ENCODE results near the gene SORBS2. TPM values are rescaled to one million over a fixed set of nuclear protein-coding genes. Genes with fewer than 3 reads are reported as not detected.
A peak's percentile ranks its signal among the peaks of the same experiment; 100 is the strongest.
"Not testable (repeated sequence)": the region's sequence is repeated elsewhere in the genome, so short reads cannot be mapped to it uniquely, and the experiment has no call there.

Gene SORBS2
- total RNA-seq, 2 donors from 2014 or later: 37.5 to 82.2 TPM

DNA sequence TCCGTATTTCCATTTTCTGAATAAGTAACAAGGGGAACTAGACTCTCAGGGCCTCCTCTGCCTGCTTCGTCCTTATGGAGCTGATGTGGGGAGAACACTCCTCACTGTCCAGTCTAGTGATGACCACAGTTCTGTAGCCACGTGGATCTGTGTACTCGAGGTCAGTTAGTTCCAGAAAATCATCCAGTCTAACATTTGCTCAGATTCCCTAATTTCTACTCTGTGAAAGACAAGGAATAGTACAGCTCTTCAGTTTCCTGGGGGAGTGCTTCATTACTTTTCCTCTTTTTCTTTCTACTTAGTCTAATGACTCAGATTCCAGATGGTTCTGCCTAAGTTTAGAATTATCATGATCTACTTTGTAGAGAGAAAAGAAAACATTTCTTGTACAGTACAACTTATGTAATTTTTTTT, 82.6 kb downstream of the SORBS2 start:
- intact Hi-C loops (cut with DNase I, micrococcal nuclease): no loop called here
- DNase-seq (no peak), ATAC-seq (no peak)

DNA sequence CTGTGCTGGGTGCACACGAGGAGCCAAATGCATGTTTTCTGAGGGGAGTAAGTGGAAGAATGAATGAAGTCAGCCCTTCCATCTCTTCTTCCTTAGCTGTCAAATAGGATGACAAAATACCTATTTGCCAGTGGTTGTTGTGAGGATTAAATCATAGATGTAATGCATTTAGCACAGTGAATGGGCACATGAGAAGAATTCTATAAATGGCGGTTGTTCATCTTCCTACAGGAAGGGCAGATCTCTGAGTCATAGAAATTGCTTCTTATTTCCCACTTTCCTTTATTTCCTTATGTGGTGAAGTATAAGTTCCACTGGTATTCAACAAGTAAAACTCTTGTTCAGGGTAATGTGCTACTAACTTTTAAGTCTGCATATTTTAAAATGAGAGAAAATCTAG, 83.1 kb downstream of the SORBS2 start:
- DNase-seq: no peak
- intact Hi-C loops (cut with DNase I, micrococcal nuclease): no loop called here

GRCh38 chr4:185726931-185727330, 85.1 kb downstream of the SORBS2 start:
- ATAC-seq: no peak

More for the DNA sequence above, 83.1 kb downstream of the SORBS2 start:
- no peak for ATAC-seq

DNA sequence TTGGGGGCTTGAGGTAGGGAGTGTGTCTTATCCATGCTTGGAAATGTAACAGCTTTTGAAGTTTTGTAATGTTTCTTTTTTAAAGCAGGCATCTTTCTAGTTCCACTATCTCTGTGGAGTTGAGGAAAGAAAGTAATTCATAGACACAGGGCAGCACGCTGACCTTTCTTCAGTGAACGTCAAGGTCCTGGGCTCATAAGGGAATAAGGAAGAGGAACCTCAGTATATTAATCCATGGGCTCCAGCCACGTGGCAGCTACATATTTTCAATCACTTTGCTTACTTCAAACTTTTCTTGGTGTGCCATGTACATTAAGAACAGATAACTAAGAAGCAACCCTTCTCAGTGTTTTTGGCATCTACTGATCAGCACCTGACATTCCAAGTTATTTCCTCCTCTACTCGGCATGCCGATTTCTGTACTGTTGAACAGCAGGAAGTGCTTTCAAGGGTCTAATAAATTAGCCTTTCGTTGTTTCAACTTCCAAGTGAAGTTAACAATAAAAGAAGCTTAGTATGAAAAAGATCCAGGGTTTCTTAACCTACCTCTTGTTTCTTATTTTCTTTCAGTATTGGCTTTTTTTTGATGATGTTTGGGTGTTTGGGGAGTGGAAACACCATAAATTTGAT, 88.2 kb downstream of the SORBS2 start:
- DNase-seq (no peak), ATAC-seq (no peak)
- intact Hi-C loops (cut with DNase I, micrococcal nuclease): no loop called here

More at GRCh38 chr4:185726931-185727330, 85.1 kb downstream of the SORBS2 start:
- intact Hi-C loops (cut with DNase I, micrococcal nuclease): no loop called here
- no peak for DNase-seq

- ATAC-seq: no peak
- DNase-seq: no peak
- intact Hi-C loops (cut with DNase I, micrococcal nuclease): no loop called here
Measured at GRCh38 chr4:185722029-185722316, 90.0 kb downstream of the SORBS2 start.

DNA sequence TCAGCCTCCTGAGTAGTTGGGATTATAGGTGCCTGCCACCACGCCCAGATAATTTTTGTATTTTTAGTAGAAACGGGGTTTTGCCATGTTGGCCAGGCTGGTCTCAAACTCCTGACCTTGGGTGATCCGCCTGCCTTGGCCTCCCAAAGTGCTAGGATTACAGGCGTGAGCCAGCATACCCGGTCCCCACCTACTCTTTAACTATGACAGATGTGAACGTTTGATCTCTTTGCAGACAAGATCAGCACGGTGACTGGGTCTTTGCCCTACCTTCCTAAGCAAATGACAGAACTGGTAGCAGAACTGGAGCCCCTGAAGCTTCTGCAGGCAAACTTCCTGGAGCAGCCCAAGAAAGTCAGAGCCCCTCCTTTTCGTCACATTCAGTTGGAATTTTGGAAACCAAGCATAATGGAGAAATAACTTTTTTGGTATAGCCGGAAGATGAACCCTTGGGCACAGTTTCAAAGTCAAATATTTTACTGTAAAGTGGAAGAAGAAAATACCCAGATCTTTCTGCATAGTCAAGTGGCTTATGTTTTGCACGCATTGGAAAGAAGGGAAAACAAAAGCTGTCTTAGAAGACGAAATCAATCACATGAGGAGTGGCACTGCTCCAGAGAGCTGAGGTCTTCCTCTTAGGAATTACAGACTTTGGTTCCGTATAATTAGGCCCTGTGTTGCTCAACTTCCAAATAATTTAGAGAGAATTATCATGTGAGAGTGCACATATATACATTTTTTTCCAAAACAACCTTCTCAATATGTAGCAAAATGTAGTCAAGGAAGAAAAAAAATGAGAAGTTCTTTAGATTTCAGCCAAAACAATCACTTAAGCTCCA, 90.6 kb downstream of the SORBS2 start:
- ATAC-seq: no peak
- no peak for DNase-seq

GRCh38 chr4:185719500-185719858, 92.5 kb downstream of the SORBS2 start:
- ATAC-seq: no peak
- no peak for DNase-seq
- intact Hi-C loops (cut with DNase I, micrococcal nuclease): no loop called here

More for the DNA sequence above, 90.6 kb downstream of the SORBS2 start:
- intact Hi-C loops (cut with DNase I, micrococcal nuclease): no loop called here

DNA sequence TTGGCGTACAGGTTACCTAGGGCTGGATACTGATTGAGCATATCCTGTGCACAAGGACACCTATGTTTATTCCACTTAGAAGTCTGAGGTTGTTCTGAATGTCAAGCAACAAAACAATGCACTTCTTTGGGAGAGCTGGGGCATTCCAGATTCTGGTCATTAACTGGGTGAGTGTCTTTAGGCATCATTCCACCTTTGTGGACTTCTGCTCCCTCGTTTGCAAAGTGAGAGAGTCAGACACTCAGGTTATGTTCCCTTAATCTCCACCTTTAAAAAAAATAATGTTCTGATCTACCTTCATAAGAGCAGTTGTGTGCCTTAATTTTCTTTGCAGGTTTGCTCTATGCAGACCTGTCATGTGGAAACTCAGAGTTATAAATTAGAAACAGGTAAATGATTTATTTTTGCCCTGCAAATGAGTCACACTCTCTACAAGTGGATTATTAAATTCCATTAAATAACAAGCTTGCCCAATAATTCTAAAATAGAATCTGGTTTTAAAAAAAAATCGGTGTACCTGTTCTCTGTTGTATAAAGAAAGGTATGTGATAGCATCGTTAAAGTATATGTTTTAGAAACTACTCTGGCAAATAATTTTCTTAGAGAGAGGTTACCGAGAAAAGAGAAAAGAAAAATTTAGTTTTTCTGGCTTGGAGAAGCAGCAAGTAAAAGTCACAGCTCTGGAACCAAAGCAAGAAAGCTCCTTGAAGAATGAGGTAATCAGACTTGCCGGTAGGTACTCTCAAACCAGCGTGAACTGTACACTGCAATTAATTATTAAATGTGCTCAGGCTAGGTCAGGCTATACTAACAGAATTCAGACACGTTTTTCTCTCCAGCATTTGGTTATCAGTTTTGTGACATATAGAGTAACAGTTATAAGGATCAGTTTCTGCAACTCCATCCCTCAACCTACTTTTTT, 93.2 kb downstream of the SORBS2 start:
- ATAC-seq (no peak), DNase-seq (no peak)
- intact Hi-C loops (cut with DNase I, micrococcal nuclease): no loop called here

GRCh38 chr4:185717377-185717741, 94.6 kb downstream of the SORBS2 start:
- no peak for DNase-seq
- intact Hi-C loops (cut with DNase I, micrococcal nuclease): no loop called here
- ATAC-seq: no peak

GRCh38 chr4:185716577-185717376, 95.2 kb downstream of the SORBS2 start:
- ATAC-seq (peak; percentile 49), DNase-seq (no peak)
- intact Hi-C loops (cut with DNase I, micrococcal nuclease): no loop called here

GRCh38 chr4:185716141-185716551, 95.8 kb downstream of the SORBS2 start:
- intact Hi-C loops (cut with DNase I, micrococcal nuclease): no loop called here
- ATAC-seq (peak; percentile 69), DNase-seq (no peak)

DNA sequence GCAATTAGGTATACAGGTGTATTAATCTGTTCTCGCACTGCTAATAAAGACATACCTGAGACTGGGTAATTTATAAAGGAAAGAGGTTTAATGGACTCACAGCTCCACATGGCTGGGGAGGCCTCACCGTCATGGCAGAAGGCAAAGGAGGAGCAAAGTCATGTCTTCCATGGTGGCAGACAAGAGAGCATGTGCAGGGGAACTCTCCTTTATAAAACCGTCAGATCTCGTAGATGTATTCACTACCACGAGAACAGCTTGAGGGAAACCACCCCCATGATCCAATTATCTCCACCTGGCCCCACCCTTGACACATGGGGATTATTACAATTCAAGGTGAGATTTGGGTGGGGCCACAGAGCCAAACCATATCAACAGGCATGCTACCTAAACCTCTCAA, 97.5 kb downstream of the SORBS2 start:
- intact Hi-C loops (cut with DNase I, micrococcal nuclease); ATAC-seq; DNase-seq: not testable (repeated sequence)

DNA sequence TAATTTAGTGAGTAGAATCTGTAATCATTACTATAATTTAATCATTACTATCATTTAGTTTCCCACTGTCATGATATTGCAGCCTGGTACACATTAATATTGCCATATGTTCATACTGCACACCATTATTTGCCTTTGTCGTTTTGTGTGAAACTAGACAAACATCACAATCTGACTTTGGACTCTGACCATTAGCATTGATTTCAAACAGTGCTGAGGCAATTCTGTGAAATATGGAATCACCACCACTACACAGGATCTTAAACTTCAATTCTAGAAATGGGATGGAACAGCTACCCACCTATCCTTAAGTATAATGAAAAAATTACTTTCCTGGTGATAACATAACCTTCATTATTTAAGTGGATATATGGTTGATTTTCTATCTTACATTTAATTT, 98.3 kb downstream of the SORBS2 start:
- ATAC-seq: peak; percentile 52
- DNase-seq: no peak
- intact Hi-C loops (cut with DNase I, micrococcal nuclease): no loop called here

DNA sequence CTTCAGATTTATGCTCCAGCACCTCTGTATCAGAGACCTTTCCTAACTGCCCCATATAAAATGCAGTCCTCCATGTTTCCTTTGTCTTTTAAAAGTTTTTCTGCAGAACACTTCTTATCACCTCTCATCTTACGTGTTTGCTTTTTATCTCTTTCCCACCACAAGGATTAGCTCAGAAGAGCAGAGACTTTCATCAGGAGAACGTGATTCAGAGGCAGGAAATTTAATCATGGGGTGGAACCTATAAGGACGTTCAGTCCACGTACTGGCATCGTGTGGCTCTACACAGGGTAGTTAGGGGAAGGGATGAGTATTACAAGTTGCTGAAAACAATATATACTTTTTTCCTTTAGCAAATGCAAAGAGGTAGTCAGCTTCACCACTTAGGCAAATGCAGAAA, 98.7 kb downstream of the SORBS2 start:
- ATAC-seq (no peak), DNase-seq (no peak)
- intact Hi-C loops (cut with DNase I, micrococcal nuclease): no loop called here

GRCh38 chr4:185712350-185713024, 99.5 kb downstream of the SORBS2 start:
- intact Hi-C loops (cut with DNase I, micrococcal nuclease): no loop called here
- ATAC-seq: no peak
- DNase-seq: no peak

DNA sequence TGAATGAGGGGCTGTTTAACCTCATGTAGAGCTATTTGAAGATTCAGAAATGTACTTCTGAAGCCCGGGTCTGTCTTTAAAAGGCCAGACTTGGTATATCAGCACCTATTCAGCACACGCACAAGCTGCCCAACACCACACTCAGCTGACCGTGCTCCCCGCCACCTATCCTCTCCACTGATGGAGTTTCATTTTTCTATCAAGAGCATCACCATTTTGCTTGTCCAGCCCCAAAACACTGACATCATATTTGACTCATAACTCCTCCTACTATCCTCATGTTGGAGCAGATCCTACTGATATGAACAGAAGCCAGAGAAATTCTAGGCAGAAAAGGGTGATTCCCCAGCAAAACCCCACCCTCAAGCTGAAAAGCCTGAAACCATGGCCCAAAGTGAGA, 100.3 kb downstream of the SORBS2 start:
- intact Hi-C loops (cut with DNase I, micrococcal nuclease): no loop called here
- DNase-seq (no peak), ATAC-seq (no peak)

DNA sequence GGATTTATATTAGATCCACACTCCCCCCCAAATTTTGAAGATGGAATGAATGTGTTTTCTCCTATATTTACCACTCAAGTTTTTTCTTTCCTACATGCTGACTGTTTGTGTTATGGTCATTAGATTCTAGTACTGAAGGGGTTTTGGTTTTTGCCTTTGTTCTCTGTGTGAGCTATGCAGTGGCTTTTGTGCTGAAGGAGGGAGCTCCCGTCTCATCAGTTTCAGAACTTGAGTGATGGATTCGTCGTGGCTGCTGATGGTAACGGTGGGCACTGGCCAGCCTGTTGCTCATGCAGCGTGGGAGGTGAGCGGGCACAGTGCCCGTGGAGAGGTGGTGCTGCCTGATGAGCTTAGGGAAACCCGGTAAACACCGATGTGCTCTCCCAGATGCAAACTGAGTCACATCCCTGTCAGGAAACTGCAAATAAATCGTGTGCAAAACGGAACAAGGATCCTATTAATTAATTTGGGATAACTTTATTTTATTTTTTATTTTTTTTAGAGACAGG, 101.5 kb downstream of the SORBS2 start:
- intact Hi-C loops (cut with DNase I, micrococcal nuclease): no loop called here
- no peak for ATAC-seq

DNA sequence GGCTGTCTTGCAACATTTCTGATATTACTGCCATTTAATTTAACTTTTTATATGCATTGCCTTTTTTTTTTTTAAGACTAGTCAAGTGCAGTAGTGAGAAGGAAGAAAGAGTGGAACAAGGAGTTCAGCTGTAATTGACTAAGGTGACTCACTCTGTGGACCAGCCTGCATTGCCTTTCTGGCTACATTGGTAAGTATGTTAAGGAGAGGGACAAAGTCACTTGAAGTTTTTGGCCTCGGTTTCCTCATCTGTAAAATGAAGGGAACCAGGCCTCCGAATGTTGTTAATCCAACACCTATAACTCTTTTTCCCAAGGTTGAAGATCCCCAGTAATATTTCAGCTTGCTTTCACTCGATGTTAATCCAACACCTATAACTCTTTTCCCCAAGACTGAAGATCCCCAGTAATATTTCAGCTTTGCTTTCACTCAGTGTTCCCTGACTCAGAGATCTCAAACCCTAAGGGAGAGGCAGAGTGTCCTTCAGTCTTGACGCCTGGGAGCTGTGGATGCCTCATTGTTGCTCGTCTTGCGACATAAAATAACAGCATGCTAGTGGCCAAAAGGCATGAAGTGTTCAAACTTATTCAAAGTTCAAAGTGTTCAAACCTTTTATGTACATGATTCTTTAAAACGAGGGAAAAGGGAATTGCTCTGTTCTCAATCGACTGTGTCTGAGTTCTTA, 102.0 kb downstream of the SORBS2 start:
- intact Hi-C loops (cut with DNase I, micrococcal nuclease): no loop called here
- no peak for ATAC-seq

More for the DNA sequence above, 101.5 kb downstream of the SORBS2 start:
- DNase-seq: no peak

More for the DNA sequence above, 102.0 kb downstream of the SORBS2 start:
- DNase-seq: no peak
